ENCODE measurements around the gene SPRED1.

DNA sequence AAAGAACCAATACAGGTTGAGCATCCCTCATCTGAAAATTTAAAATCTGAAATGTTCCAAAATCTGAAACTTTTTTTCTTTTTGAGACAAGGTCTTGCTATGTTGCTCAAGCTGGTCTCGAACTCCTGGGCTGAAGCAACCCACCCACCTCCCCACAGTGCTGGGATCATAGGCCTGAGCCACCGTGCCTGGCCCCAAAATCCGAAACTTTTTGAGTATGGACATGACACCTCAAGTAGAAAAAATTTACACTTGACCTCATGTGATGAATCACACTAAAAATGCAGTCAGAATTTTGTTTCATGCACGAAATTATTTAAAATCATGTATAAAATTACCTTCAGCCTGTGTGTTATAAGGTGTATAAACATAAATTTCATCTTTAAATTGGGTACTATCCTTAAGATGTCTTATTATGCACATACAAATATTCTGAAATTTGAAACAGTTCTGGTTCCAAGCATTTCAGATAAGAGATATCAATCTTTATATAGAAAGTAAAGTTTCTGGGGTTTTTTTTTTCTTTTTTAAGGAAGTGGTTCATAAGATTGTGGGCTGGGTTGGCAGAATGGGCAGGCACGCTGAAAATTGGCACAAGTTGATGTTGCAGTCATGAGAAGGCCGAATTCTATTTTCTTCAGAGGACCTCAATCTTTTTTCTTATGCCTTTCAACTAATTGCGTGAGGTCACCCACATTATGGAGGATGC, 72.5 kb downstream of the SPRED1 start:
- TF ChIP-seq, protein P1, sequence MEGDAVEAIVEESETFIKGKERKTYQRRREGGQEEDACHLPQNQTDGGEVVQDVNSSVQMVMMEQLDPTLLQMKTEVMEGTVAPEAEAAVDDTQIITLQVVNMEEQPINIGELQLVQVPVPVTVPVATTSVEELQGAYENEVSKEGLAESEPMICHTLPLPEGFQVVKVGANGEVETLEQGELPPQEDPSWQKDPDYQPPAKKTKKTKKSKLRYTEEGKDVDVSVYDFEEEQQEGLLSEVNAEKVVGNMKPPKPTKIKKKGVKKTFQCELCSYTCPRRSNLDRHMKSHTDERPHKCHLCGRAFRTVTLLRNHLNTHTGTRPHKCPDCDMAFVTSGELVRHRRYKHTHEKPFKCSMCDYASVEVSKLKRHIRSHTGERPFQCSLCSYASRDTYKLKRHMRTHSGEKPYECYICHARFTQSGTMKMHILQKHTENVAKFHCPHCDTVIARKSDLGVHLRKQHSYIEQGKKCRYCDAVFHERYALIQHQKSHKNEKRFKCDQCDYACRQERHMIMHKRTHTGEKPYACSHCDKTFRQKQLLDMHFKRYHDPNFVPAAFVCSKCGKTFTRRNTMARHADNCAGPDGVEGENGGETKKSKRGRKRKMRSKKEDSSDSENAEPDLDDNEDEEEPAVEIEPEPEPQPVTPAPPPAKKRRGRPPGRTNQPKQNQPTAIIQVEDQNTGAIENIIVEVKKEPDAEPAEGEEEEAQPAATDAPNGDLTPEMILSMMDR (IDR thresholded peaks at IDR 0.05; ENCODE audit: low read depth, low read length, poor library complexity, severe bottlenecking), result no peak
- TF ChIP-seq EZH2phosphoT487 (IDR thresholded peaks at IDR 0.05; ENCODE audit: borderline replicate concordance, low read length), result no peak
